ENCODE data around the gene FGFRL1. TPM values are rescaled to one million over a fixed set of nuclear protein-coding genes. Genes with fewer than 3 reads are reported as not detected.

FGFRL1 gene
- total RNA-seq = 29.2 and 35.7 TPM in 2 replicates

DNA sequence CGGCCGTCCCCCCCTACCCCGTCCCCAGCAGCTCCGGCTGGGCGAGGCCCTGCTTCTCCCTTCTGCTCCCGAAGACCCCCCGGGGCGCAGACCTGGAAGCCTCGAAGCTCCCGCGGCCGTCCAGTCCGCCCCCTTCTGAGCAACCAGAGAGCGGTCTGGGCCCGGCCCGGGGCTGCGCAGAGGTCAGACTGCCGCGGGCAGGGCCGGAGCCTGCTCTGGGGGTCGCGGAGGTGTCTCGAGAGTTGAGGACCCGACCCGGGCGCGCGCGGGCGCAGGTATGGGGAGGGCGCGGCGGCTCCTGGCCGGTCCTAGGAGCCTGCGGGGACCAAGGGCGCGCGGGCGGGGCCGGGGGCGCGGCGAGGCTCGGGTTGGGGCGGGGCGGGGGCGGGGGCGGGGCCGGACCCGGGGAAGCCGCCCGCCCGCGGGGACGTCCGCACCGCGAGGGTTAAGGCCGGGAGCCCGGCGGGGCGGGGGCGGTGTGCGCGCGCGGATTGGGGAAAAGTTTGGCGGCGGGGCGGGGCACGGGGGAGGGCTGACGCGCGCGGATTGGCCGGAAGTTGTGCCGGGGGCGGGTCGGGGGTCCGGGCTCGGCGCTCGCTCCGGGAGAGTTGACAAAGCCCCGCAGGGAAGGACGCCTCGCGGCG, at the start of gene FGFRL1:
TSS of gene FGFRL1 (plus strand) at position 605 of the 644 bp plus-strand sequence. CDS start 860 bp downstream, outside the sequence.

DNA sequence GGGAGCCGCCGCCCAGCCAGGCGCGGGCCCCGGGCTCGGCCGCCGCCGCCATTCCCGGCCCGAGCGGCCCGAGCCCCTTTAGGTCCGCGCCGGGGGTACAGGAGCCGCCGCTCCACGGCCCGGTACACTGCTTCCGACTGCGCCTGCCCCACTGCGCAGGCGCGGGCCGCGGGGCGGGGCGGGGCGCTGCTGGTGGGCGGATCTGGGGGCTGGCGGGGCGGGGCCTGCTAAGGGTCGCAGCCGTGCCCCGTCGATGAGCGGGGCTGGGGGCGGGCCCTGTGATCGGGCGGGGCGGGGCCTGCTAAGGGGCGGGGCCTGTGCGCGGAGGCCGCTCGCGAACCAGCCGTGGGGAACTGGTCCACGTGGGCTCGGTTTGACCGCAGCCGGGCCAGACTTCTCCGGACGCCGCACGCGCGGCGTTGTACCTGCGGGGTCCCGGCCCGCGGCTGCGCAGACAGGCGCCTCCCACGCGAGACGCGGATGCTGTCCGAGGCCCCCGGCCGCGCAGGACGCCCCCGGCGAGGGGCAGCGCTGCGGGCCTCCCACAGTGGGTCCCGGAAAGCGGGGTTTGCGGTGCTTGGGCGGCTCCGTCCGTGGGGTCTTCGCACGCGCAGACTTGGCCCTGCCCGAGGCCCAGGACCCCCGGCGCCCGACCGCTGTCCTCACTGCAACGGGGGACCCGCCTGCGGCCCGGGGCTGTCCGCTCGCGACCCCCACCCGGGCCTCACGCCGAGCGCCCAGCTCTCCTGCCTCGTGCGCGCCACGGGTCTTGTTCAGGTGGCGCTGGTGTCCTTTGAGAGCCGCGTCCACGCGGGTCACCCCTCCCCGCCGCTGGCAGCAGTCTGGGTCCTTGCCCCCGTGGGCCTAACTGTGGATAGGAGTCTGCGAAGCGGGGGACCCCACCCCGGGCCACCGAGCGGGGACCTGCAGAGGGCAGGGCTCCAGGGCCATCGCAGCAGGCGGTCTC, 37.7 kb upstream of the FGFRL1 start, which contains the start of gene DGKQ:
TSS of gene DGKQ (minus strand) at position 139 of the 967 bp plus-strand sequence. CDS start at position 52, 87 bp downstream.

GRCh38 chr4:986879-987623, 24.4 kb upstream of the FGFRL1 start, which contains the start of gene IDUA:
Gene IDUA (plus strand): TSS chr4:987044. CDS start chr4:987085, 41 bp downstream.

GRCh38 chr4:993111-994029, 18.1 kb upstream of the FGFRL1 start, which contains the start of gene SLC26A1:
Gene SLC26A1 (minus strand): TSS chr4:993404. CDS start chr4:991703, 1,701 bp downstream.

Other genes starting within 250 kb of the FGFRL1 start
- not detected in 2 replicates for gene CPLX1, start 185.5 kb upstream of the FGFRL1 start, total RNA-seq
- 41.0 and 50.1 TPM in 2 replicates for gene GAK, start 79.3 kb upstream of the FGFRL1 start, total RNA-seq
- 12.6 and 13.7 TPM in 2 replicates for gene TMEM175, start 79.2 kb upstream of the FGFRL1 start, total RNA-seq
- 12.9 and 13.6 TPM in 2 replicates for gene DGKQ, start 38.1 kb upstream of the FGFRL1 start, total RNA-seq
- 9.5 and 14.3 TPM in 2 replicates for gene IDUA, start 24.6 kb upstream of the FGFRL1 start, total RNA-seq
- 0.43 and 0.47 TPM in 2 replicates for gene SLC26A1, start 18.2 kb upstream of the FGFRL1 start, total RNA-seq
- gene RNF212, start 101.9 kb downstream of the FGFRL1 start, total RNA-seq = 0.09 and 0.32 TPM in 2 replicates
- 573 and 703 TPM in 2 replicates for gene SPON2, start 161.0 kb downstream of the FGFRL1 start, total RNA-seq
- gene CTBP1, start 237.5 kb downstream of the FGFRL1 start, total RNA-seq = 212 and 250 TPM in 2 replicates